HuH-7.5 (cell line): ENCODE measurements around the gene ERMN.
A peak's percentile ranks its signal among the peaks of the same experiment; 100 is the strongest.

Experiments
- DNase-seq: peaks from one replicate; pipeline ENCODE4 v3.0.0; 2011; ENCODE audit warnings: low spot score

The ERMN gene

DNA sequence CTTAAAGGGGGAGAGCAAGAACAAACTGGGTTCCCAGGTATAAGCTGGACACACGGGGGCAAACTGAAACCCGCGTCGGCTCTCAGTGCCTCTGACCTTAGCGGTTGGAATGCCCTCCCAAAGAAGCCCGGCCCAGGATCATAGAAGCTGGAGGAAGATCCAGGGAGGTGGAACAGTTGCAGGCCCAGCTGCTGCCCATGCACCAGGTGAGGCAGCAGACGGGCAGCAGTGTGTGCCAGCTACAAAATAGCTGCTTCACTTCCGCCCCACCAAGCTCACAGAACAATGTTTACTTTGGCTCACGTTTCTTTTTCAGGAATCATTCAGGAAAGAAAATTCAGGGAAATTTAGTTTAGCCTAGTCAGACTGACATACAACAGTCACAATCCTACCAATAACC lies 3.9 kb upstream of the ERMN start:
- DNase-seq, result no peak

DNA sequence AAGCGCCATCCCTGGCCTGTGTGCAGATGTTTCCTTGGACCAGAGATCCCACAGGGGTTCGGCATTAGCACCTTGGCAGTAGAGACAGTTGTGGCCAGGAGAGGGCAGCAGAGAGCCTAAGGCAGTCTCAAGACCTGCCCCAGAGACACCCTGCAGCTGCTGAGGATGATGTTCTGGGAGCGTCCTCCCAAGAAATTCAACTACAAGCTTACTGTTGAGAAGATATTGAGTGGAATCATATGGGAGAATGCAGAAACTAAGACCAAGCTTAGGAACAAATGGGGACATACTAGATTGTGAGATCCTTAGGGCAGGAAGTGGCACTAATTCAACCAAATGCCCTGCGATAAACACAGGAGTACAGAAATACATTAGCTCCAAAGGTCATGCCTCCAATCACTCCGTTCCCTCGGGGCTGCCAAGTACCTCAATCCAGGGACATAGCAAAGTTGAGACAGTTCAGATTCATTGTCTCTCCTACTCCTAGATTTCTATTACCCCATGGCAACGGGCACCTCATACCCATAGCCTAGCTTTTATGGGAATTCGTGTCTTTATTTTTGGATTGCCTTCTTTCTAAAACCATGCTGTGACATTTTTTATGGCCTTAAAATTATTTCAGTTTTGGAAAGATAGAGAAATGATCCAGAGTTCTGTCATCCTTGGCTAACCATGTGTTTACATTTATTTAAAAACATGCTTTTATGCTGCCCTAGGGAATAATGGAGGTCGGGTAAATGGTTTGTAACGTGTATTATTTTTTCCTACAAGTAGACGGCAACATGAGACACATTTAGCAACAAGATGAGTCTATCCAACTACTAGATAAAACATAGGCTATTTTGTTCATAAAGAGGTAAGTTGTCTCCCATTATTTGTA lies 2.2 kb upstream of the ERMN start:
- peak; percentile 58 for DNase-seq

DNA sequence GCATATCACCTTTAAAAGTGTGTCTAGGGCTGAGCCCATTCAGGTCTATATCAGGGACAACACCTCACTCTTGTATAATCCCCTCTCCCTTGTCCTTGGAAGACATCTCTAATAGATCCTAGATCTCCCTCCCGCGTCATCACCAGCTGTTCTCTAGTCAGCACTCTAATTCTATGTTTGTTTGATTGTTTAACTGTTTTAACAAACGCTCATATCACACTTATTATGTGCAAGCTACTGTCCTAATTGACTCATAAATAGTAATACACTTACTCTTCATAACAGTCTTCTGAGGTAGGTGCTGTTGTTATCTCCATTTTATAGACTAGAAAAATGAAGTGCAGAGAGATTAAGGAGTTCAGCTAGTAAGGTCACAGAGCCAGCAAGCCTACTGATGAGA lies 1.6 kb upstream of the ERMN start:
- DNase-seq, result no peak

DNA sequence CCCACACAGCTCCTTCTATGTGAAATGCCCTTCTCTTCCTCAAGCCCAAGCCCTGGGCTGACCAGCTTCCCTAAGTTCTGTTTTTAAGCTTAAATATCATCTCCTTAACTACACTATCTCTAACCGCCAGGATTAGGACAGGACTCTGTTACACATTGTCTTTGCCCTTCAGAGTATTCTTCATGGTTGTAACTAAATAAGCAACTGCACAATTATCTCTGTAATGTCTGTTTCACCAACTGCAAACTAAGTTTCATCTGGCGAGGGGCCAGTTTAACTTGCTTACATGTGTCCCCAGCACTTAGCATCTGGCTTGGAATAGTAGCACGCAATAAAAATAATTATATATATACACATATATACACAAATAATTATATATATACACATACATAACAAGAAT lies 1.1 kb upstream of the ERMN start:
- DNase-seq, result no peak

DNA sequence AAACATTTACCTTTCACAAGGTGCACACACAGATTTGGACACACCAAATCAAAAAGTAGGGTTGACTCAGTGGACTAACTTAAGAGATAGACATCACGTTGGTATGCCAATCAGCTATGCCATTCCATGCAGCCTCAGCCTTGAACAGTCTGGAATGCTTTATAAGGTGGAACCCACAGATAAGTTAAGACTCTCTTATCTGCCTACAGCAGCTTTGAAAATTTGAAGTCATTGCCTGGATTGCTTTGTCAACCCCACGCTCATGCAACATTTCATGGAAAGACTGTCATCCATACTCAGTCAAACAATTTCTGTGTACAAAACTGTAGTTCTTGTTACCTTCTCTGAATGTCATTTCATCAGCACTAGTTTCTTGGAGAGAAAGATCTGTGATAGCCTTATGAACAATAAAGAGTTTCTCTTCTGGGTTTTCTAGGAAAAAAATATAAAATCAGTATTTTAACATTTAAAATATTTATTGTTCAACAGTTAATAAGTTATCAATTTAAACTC lies 1.2 kb downstream of the ERMN start:
- DNase-seq, result no peak

DNA sequence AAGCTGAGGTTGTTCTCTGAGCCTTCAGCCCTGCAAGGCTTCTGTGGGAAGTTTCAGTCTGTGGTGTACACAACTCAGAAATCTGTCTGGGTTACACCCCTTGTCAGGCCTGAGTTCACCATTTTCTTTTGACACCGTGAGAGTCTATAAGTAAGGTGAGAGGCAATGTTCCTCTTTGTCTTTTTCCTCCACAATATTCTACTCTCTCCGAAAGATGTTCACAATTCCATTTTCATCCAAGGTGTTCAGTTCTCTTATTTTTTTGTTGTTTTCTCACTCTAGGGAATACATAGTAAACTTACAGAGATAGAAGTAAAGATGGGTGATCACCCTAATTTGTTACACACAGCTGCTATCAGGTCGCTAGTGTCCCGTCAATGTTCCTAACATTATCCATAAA lies 3.2 kb downstream of the ERMN start:
- no peak for DNase-seq

DNA sequence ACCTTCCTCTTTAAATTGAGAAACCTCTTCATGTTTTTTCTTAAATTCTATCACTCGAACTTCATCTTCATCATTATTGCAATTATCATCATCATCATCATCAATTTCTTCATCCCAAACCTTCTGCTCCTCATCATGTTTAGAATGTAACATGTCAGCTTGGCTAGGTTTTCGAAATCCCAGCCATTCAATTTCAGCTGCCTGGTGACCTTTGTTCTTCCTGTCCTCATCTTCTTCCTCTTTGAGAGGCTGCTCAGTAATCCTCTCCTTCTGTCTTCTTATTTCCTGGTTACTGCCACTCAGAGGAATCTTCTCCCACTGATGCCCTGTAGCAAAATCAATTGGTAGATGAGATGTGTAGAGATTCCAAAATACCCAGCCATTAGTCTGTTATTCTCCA lies 4.2 kb downstream of the ERMN start:
- no peak for DNase-seq

DNA sequence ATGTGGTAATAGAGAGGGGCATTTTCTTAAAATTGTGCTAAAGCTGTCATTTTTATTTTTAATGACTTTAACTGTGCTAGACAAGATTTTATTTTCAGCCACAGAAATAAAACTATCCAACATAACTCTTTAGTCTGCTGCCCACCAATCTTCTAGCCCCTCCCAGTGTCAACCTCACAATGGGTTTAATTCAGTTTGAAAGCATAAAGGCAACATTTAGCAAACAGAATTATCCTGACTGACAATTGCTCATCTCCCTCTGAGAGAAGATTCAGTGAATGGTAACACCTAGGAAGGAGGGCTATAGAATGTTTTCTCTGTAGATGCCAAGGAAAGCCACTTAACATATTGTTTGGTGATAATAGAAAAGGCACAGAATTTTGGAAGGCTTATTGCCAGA lies 5.2 kb downstream of the ERMN start:
- no peak for DNase-seq

DNA sequence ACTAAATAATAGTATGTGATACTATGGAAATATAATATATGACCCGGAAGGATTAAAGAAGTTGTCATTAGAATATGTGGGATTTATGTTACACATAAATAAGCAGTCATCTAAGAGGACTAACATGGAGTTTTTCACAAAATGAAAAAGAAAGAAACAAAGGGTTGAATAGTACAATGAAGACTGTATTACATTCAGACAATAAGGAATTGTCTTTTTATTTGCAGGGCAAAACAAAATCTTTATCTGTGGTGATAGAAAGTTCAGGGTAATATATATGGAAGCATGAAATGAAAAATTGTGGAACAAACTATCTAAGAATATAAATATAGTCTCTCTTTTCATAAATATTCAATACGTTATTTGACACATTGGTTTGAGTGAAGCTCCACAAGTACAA lies 5.8 kb downstream of the ERMN start:
- no peak for DNase-seq

DNA sequence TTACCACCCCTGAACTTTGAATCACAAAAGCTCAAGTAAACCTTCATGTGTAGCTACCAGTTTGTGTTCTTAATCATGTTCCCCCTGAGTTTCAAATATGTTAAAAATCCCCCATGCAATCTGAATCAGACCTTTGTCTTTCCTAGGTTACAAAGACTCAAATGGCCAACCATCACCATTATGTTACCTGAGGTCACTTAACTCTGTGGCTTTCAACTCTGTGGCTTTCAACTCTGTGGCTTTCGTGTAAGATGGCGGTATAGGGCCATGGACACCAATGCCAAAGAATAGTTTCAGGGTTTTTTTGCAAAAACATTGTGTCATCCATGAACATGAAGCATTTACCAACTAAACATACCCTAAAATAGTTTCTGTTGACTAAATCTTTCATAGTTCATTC lies 6.7 kb downstream of the ERMN start:
- no peak for DNase-seq

DNA sequence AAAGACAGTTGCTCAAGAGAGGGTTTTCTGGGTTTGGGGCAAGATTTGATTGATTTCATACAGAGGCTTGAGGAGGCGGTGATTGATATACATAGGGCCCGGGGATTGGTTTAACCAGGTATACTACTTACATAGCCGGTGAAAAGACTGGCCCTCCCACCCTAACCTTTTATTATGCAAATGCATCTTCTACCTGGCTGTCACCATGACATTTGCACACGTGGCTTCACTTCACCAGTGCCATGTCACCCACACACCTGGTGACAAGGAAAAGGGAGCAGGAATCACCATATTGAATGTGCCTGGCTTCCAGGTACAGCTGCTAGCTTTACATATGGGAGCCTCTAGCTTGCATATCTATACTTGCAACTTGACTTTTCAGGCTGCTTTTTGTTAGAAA lies 9.7 kb downstream of the ERMN start:
- no peak for DNase-seq

DNA sequence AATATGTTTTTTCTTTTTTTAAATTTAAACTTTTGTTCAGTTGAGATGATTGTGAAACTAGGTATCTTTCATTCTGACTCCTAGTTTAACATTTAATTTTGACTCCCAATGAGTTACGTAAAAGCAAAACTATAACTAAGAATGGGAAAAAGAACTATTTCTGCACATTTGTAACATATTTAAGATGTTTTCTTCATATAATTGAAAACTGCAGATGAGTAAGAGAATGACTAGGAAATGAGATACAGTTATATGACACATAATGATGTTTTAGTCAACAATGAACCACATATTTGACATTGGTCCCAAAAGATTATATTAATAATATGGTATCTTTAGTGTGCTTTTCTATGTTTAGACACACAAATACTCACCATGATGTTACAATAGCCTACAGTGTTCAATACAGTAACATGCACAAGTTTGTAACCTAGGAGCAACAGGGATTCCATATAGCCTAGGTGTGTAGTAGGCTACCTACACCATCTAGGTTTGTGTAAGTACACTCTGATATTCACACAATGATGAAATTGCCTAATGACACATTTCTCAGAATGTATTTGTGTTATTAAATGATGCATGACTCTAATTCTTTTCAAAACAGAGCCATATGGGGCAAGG lies 12.6 kb downstream of the ERMN start:
- no peak for DNase-seq

DNA sequence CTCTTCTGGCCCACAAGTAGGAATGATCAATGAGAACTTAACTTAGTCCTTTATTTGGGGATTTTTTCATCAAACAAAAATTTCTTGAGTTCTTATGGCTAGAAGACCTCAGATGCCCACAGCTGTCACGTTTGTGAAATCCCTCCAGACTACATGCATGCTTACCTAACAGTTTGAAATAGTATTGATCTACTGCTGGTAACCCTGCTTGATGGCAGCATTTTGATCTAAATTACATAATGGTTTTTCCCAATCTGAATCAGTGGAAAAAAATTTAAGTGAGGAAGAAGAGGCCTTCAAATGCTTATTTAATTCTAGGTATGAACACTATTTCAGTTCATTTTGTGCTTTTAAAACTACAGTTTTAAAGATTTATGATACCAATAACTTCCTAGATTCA lies 13.9 kb downstream of the ERMN start:
- DNase-seq, result no peak

DNA sequence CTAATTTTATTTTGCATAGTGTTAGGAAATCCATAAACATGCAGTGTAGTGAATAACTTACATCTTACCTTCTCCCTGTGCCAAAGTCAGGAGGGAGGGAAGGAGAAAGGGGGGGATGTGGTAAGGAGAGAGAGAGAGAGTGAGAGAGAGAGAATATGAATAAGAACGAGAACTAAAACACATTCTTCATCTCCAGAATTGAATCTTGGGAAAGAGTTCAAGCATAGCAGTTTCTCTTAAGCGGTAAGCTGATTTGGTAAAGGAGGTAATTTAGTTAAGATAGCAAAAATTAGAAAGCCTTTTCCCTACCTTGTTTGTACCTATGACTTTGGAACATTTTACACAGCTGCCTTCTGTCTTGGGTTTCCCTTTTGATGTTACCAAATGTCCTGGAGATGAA lies 15.7 kb downstream of the ERMN start:
- DNase-seq, result no peak

DNA sequence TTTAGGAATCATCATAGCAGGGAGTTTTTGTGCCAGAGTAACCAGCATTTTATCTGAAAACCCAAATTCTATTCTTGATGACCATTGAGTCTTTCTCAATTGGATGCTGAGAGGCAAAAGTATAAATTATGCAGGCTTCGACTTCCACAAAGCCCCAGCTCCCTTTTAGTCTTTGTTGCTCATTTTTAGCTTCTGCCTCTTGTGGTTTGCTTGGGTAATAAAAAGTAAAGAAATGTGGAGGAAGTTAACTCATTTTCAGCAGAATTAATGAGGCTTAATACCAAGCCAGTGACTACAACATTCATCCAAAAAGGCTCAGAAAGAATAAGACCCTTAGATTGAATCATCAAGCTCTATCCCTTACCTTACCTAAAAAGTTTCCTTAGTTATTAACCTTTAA lies 18.6 kb downstream of the ERMN start:
- no peak for DNase-seq

DNA sequence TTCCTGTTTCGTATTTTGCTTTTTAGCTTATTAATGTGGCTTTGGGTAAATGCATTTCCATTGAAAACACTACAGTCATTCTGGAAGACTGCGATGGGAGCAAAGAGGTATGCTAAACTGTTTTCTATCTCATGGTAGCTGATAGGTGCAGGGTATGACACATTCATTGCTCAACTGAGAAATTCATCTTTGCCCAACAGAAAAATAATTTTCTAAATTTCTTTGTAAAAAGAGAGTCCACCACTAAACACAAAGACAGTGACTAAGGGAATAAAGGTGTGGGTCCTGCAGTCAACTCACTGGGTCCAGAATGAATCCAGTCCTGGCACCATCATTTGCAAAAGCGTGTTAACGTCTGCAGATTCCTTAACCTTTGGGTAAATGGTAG lies 19.9 kb downstream of the ERMN start:
- no peak for DNase-seq

DNA sequence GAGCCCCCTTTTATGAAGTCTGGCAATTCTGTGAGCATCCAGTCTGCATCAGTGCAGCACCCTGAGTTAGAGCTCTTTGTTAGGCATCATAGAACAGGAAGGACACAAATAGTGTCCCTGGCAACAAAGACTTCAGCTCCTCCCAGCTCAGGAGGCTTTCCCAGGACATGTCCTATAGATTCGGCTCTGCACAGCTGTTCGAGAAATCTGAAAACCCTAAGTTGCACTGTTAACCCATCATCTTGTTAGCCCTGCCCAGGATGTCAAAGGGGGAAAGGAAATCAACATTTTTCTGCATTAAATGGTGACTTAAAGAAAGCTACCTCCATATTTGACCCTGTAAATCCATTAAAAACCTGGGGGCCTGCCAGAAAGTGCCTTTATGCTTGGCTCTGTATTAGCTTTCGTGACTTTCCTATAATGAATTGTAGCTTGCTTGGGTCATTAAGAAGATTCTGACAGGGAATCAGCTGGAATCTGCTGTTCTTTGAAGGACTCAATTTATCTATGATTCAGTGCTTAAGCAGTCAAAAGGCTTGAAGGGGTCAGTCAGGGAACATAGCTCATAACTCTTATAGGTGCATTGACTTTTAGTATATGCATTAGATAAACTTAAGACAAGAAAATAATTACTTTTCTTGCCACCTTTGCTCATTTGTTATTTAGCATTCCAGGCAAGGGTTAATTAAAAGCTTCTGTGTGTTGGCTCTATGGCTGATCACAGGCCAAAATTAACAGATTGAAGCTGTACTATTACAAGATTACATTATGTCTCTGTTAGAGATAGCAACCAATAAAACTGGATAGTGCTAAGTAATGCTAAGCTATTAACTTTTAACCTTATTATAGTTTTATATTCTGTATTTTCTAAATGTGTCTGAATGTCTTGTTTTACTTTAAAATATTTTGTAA lies 20.6 kb downstream of the ERMN start:
- no peak for DNase-seq

DNA sequence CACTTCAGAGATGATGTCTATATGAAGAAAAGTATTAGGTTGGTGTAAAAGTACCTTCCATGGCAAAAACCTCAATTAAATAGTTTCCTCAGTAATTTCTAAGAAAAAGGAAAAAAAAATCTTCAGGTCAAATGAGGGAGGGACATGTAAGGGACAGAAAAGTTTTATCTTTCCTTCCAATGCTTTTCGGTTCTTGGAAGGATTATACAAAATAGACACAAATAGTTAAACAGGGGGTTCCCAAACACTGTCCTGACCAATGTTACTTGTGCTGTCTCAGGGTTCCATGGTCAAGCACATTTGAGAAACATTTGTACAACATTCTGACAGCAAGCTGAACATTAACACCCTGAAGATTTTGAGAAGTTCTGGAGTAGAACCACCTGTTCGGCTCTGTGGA lies 22.0 kb downstream of the ERMN start:
- DNase-seq, result no peak

DNA sequence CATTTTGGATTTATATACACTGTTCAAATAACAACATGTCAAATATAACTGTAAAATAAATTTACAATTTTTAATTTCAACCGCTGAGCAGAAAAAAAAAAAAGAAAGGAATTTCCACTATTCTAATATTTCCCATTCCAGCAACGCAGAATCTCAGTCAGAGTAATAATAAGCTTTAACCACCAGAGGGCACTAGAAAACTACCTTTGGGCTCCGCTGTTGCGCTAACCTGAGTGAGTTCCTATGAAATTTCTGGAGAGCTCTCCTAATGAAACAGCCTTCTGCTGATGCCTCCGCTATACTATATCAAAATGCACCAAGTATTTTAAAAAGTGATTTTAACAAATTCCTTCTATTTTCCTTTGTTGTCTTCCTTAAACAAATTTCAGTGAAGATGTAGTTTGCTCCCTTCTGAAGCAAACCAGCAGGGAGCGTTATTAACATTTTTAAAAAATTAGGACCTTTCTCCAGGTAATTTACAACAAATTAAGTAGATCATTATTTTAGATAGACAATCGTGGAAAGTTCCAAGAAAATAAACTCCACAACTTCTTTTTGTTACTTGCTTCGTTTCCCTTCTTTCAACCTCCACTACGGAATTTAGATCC lies 23.0 kb downstream of the ERMN start:
- peak; percentile 27 for DNase-seq

DNA sequence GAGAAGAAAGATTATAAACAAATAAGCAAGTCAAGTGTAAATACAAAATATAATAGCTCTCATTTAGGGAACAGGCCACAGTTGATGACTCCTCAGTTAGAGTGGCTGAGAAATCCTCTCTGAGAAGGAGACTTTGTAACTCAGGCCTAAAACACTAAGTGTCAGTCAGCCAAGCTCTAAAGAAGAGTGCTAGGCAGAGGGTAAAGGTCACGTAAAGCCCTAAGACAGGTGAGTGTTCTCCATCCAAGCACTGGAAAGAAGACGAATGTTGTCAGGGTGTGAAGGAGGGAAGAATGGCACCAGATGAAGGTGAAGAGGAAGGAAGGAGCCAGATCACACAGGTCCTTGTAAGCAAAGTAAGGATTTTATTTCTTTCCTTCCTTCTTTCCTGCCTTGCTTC lies 24.3 kb downstream of the ERMN start:
- DNase-seq, result no peak

DNA sequence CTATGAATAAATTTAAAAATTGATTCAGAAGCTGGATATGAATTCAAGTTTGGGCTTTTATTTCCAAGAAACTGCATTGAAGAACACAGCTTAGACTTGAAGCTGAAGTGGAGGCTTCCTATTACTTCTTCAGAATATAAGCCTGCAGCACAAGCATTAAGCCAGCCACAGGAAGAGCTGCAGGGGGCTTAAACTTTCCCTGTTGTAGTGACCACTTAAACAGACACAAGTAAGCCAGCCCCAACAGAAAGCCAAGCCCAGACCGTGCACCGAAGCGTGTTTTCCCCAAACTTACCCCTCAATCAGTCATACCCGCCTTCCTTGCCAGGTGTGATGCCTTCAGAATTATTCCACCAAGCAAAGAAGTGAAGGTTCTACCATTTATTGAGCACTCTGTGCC lies 28.7 kb downstream of the ERMN start:
- DNase-seq, result no peak

DNA sequence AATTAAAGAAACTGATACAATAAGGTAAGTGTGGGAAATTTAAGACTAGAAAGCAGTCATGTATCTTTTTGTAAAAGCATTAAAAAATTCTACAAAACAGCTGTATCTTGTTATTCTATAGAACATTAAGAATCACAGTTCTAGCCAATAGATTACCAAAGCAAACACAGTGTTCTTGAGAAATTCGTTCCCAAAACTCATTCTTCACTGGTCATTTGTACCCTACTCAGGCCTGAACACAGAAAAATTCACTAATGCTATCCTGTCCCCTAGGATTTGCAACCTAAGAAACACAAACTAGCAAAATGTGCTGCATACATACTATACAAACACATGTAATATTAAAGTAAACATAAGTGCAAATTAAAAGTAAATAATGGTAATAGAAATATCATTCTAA lies 29.1 kb downstream of the ERMN start:
- DNase-seq, result no peak
